ENCODE measurements around the gene RAB1B.
"Not testable (repeated sequence)": the region's sequence is repeated elsewhere in the genome, so short reads cannot be mapped to it uniquely, and the experiment has no call there.

The RAB1B gene

DNA sequence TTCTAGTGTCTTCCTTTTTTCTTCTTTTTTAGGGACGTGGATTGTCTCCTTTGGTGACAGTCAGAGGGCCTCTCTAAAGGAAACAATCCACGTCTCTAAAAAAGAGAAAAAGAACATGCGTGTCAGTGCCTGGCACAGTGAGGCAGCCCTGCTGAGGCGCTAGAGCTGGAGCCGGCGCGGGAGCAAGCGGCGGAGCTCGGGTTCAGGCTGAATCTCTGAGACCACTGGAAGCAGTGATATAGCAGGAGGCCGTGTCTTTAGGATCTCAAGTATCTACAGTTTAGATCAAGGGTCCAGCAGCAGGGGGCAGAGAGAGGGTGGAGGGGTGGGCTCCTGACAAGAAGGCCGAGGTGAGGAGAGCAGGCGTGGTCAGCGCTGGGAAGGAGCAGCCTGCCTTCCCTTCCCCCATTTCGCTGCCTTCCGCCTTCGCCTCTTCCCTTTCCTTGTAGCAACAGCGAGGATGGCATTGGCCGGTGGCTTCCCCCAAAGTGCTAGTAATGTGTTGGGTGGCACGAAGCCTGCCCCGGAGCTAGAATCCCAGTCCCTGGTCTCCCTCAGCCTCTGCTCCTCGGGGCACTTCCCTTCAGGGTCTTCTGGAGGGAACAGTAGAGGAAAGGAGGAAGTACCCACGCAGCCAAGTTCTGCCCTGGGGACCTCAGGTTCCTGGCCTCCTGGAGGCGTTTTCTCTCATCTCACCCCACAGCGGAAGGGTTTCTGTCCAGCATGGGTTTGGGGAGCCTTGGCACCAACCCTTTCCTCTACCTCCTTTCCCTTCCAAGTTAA lies 28.2 kb upstream of the RAB1B start:
- no peak for DNase-seq

DNA sequence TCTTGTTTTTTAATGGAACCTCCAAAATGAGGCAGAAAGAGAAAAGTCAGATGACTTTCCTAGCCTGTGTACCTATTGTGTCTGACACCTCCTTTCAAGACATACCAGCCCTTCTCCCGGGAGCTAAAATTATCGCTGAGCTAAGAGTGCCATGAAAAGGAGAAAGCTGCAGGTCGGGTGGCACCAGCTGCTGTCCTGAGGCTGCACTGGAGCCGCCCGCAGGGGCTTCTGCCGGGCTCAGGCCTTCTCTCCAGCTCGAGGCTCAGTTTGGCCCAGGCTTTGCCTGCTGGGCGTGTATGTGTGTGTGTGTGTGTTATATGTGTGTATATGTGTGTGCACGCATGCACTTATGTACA lies 27.7 kb upstream of the RAB1B start:
- no peak for DNase-seq

GRCh38 chr11:66242095-66242765 lies 26.2 kb upstream of the RAB1B start:
- DNase-seq = no peak

DNA sequence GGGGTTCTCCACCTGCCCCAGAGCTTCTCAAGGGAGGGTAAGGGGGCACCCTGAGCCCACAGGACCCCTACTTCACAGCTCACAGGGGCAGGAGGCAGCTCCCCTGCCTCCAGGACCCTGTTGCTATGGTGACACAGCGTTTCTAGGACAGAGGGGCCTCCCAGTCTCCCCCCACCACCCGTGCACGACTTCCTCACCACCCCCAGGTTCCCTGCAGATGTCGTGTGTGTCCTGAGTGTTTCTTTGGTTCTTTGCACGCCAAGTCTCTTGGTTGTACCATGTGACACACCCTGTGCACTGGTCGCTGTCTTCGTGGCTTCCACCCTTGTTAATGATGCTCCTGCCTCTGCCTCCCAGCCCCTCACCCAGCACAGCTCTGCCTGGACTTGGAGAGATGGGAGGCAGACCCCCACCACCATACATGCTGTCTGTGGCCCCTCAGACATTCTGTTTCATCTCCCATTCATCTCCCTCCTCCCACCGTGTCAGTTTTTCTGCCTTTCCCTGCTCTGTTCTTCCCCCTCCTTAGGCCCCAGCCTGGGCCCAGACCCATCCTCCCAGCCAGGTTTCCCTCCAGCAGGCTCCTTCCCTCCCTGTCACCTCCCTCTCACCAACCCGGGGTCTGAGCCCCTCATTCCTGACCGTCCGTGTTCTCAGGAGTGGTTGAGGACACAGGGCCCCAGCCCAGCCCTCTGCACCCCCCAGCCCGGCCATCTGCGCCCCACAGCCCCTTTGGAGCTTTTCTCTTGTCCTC lies 24.5 kb upstream of the RAB1B start:
- no peak for DNase-seq

GRCh38 chr11:66247295-66247694 lies 21.1 kb upstream of the RAB1B start:
- DNase-seq = no peak

GRCh38 chr11:66247801-66248200 lies 20.6 kb upstream of the RAB1B start:
- no peak for DNase-seq

DNA sequence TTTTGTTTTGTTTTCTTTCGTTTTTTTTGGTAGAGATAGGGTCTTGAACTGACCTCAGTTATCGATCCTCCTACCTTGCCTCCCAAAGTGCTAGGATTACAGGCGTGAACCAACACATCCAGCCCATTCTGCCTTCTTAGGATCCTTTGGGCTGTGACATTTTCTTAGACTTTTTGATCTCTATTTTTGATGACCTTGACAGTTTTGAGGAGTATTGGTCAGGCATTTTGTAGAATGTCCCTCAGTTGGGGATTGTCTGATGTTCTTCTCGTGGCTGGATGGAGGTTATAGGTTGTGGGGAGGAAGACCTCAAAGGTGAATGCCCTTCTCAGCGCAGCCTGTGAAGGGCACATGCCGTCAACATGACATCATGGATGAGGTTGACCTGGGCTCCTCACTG lies 19.5 kb upstream of the RAB1B start:
- DNase-seq = no peak

GRCh38 chr11:66251809-66252208 lies 16.6 kb upstream of the RAB1B start:
- DNase-seq = no peak

GRCh38 chr11:66253081-66253480 lies 15.4 kb upstream of the RAB1B start:
- not testable (repeated sequence) for DNase-seq

DNA sequence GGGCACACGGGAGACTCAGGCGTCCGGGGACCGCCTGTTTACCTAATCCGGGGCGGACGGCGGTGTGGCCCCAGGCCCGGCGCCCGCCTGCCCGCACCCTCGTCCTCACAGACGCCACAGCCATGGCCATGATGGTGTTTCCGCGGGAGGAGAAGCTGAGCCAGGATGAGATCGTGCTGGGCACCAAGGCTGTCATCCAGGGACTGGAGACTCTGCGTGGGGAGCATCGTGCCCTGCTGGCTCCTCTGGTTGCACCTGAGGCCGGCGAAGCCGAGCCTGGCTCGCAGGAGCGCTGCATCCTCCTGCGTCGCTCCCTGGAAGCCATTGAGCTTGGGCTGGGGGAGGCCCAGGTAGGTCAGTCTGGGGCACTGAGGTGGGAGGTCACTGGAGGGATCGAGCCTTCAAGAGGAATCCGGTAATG lies 10.0 kb upstream of the RAB1B start:
- DNase-seq = no peak

GRCh38 chr11:66259225-66259624 lies 9.2 kb upstream of the RAB1B start:
- no peak for DNase-seq

DNA sequence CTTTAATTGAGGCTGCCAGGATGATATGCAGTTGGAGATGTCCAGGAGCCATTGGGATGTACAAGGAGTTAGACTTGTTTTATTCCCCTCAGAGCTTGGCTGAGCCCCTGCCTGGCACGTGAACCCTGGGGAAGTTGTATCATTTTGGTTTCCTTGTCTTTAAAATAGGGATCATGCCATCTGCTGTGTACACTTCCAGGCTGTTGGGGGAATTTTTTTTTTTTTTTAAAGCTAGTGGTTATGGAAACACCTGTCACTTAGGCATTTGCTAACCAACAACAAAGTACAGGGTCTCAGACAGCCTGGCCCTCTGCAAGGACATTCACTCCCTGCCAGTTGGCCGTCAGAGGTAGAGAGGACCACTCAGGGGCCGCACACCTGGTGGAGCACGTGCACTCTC lies 8.5 kb upstream of the RAB1B start:
- DNase-seq = peak; percentile 93

DNA sequence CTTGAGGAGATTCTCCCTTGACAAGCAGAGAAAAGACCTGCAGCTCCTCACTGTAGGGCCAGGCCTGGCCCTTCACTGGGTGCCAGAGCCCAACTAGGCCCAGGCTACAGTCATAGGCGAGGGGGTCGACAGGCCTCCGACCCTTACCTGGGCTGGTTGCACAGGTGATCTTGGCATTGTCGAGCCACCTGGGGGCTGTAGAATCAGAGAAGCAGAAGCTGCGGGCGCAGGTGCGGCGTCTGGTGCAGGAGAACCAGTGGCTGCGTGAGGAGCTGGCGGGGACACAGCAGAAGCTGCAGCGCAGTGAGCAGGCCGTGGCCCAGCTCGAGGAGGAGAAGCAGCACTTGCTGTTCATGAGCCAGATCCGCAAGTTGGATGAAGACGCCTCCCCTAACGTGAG lies 6.9 kb upstream of the RAB1B start:
- no peak for DNase-seq

GRCh38 chr11:66262191-66262590 lies 6.2 kb upstream of the RAB1B start:
- no peak for DNase-seq

DNA sequence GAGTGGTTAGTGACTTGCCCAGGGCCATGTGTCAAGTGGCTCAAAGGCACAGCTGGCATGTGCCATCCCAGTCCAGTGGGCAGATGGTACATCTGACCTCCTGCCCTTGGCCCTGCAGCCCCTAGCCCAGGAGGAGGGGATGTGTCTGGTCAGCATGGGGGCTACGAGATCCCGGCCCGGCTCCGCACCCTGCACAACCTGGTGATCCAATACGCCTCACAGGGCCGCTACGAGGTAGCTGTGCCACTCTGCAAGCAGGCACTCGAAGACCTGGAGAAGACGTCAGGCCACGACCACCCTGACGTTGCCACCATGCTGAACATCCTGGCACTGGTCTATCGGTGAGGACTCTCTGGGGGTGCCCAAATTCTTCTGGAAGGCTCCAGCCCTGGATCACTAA lies 5.7 kb upstream of the RAB1B start:
- DNase-seq = no peak

DNA sequence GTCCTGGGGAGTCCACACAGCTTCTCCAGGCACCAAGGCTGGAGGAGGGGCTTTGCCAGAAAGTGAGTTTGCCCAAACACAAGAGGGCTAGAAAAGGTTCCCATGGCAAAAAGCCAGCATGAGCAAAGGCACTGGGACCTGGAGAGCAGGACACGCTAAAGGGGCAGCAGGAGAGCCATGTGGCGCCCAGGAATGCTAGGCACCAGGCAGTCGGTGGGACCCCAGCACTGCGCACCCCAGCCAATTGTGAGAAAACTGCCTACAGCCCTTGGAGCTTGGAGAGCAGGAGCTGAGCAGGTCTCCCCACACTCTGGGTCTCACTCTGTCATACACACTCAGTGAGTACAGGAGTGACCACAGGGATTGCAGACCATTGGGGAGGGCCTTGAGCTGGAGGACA lies 5.2 kb upstream of the RAB1B start:
- no peak for DNase-seq

DNA sequence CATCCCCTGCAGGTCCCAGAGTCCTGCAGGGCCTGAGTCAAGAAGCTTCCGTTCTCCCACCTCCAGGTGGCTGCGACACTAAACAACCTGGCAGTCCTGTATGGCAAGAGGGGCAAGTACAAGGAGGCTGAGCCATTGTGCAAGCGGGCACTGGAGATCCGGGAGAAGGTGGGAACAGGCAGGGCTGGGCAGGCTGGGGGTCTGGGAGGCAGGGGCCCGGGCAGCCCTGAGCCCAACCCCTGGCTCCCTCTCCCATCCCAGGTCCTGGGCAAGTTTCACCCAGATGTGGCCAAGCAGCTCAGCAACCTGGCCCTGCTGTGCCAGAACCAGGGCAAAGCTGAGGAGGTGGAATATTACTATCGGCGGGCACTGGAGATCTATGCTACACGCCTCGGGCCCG lies 4.7 kb upstream of the RAB1B start:
- DNase-seq = no peak

- no peak for DNase-seq
Measured at GRCh38 chr11:66264383-66264782, 4.1 kb upstream of the RAB1B start.

DNA sequence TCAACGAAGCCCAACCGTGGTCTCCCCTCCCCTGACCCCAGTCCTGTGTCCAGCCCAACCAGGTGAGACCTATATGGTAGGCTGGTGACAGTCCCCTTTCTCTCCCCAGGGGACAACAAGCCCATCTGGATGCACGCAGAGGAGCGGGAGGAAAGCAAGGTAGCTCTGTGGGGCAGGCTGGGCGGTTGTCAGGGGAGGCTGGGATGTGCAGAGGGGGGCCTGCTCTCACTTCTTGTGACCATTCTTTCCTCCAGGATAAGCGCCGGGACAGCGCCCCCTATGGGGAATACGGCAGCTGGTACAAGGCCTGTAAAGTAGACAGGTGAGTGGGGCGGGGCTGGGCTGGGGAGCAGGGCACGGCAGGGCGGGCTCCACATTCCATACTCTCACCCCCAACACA lies 3.5 kb upstream of the RAB1B start:
- DNase-seq = no peak

GRCh38 chr11:66265531-66266377 lies 2.7 kb upstream of the RAB1B start:
- DNase-seq = no peak

- DNase-seq = no peak
Measured at GRCh38 chr11:66266378-66267038, 1.9 kb upstream of the RAB1B start.

GRCh38 chr11:66267039-66267378 lies 1.4 kb upstream of the RAB1B start:
- no peak for DNase-seq
